ENCODE measurements around the gene FBXL5. TPM values are rescaled to one million over a fixed set of nuclear protein-coding genes. Genes with fewer than 3 reads are reported as not detected.

Gene FBXL5
- total RNA-seq, 2 experiments from 2014 or later = 43.5 to 102 TPM

- Histone ChIP-seq H3K9me3 (ENCODE audit: low read length) (no peaks in the 10 kb centered on the region), H3K27ac (ENCODE audit: low read depth, low read length, poor library complexity, severe bottlenecking) (no peak overlapping the region), H3K9me2 (ENCODE audit: insufficient read depth, low read length) (no peaks in the 10 kb centered on the region), H2AFZ (ENCODE audit: low read length) (no peak overlapping the region), H3K4me1 (ENCODE audit: insufficient read depth, low read length, poor library complexity, severe bottlenecking) (no peaks in the 10 kb centered on the region), H4K20me1 (ENCODE audit: insufficient read depth, low read length) (no peaks in the 10 kb centered on the region), H3K36me3 (ENCODE audit: insufficient read depth, low read length) (peaks cover 40% of the 10 kb centered on the region), H3K4me2 (ENCODE audit: low read length) (no peak overlapping the region), H3K4me3 (ENCODE audit: low read depth, low read length, poor library complexity, severe bottlenecking) (no peak overlapping the region), H3K79me2 (ENCODE audit: insufficient read depth, low read depth, low read length) (no peaks in the 10 kb centered on the region)
- POLR2A ChIA-PET = interaction anchor here (0.6 kb wide), 1 partner anchor 8 kb away, joined by 3 read pairs; the partner anchor contains the start of gene FAM200B
- TF ChIP-seq EZH2phosphoT487 (IDR thresholded peaks at IDR 0.05; ENCODE audit: borderline replicate concordance, low read depth, low read length) (no peak), CTCF (conservative IDR thresholded peaks at IDR 0.05; ENCODE audit: low read length) (no peak)
- DNase-seq (ENCODE audit: low spot score) = no peak
- BruUV-seq (replicated peaks) = no TSS peak
- CTCF ChIA-PET (ENCODE audit: unreplicated experiment) = no interaction called here
- intact Hi-C loops (cut with micrococcal nuclease; ENCODE audit: unreplicated experiment) = no loop called here
Observed at GRCh38 chr4:15690020-15690809, 35.1 kb upstream of the FBXL5 start.

- POLR2A ChIA-PET = no interaction called here
- Histone ChIP-seq H4K20me1 (ENCODE audit: insufficient read depth, low read length) (no peaks in the 10 kb centered on the region), H3K4me2 (ENCODE audit: low read length) (no peak overlapping the region), H3K27ac (ENCODE audit: low read depth, low read length, poor library complexity, severe bottlenecking) (no peak overlapping the region), H3K79me2 (ENCODE audit: insufficient read depth, low read depth, low read length) (peaks cover under 1% of the 10 kb centered on the region; the same call in 1 of the 2 replicates), H3K9me3 (ENCODE audit: low read length) (no peaks in the 10 kb centered on the region), H3K4me3 (ENCODE audit: low read depth, low read length, poor library complexity, severe bottlenecking) (no peak overlapping the region), H3K36me3 (ENCODE audit: insufficient read depth, low read length) (peaks cover 46% of the 10 kb centered on the region), H3K9me2 (ENCODE audit: insufficient read depth, low read length) (no peaks in the 10 kb centered on the region), H2AFZ (ENCODE audit: low read length) (no peak overlapping the region), H3K4me1 (ENCODE audit: insufficient read depth, low read length, poor library complexity, severe bottlenecking) (no peaks in the 10 kb centered on the region)
- no peak for TF ChIP-seq EZH2phosphoT487 (IDR thresholded peaks at IDR 0.05; ENCODE audit: borderline replicate concordance, low read depth, low read length)
- no peak for TF ChIP-seq CTCF (conservative IDR thresholded peaks at IDR 0.05; ENCODE audit: low read length)
- DNase-seq (ENCODE audit: low spot score) = no peak
- BruUV-seq (replicated peaks) = no TSS peak
- CTCF ChIA-PET (ENCODE audit: unreplicated experiment) = no interaction called here
- intact Hi-C loops (cut with micrococcal nuclease; ENCODE audit: unreplicated experiment) = no loop called here
Observed at GRCh38 chr4:15689540-15689939, 34.4 kb upstream of the FBXL5 start.

GRCh38 chr4:15688051-15688450 lies 32.9 kb upstream of the FBXL5 start:
- H3K27ac ChIP-seq (ENCODE audit: low read depth, low read length, poor library complexity, severe bottlenecking) = no peak overlapping the region
- ChIA-PET POLR2A (interaction anchor here (0.5 to 1.0 kb wide), 5 partner anchors 12 to 69 kb away, joined by 3 read pairs; no protein-coding TSS in a partner anchor), CTCF (ENCODE audit: unreplicated experiment) (no interaction called here)
- peaks cover 16% of the 10 kb centered on the region; the same call in 1 of the 2 replicates for H3K79me2 ChIP-seq (ENCODE audit: insufficient read depth, low read depth, low read length)
- no peak overlapping the region for H2AFZ ChIP-seq (ENCODE audit: low read length)
- H3K4me2 ChIP-seq (ENCODE audit: low read length) = no peak overlapping the region
- TF ChIP-seq EZH2phosphoT487 (IDR thresholded peaks at IDR 0.05; ENCODE audit: borderline replicate concordance, low read depth, low read length) (no peak), CTCF (conservative IDR thresholded peaks at IDR 0.05; ENCODE audit: low read length) (no peak)
- DNase-seq (ENCODE audit: low spot score) = no peak
- H3K36me3 ChIP-seq (ENCODE audit: insufficient read depth, low read length) = peaks cover 55% of the 10 kb centered on the region
- BruUV-seq (replicated peaks) = no TSS peak
- intact Hi-C loops (cut with micrococcal nuclease; ENCODE audit: unreplicated experiment) = no loop called here
- H3K9me3 ChIP-seq (ENCODE audit: low read length) = no peaks in the 10 kb centered on the region
- H3K9me2 ChIP-seq (ENCODE audit: insufficient read depth, low read length) = no peaks in the 10 kb centered on the region
- no peaks in the 10 kb centered on the region for H4K20me1 ChIP-seq (ENCODE audit: insufficient read depth, low read length)
- peaks cover 11% of the 10 kb centered on the region for H3K4me1 ChIP-seq (ENCODE audit: insufficient read depth, low read length, poor library complexity, severe bottlenecking)
- H3K4me3 ChIP-seq (ENCODE audit: low read depth, low read length, poor library complexity, severe bottlenecking) = no peak overlapping the region
